ENCODE measurements around the gene C11orf21. TPM values are rescaled to one million over a fixed set of nuclear protein-coding genes. Genes with fewer than 3 reads are reported as not detected.

C11orf21 gene
- total RNA-seq, 1 donor from 2014 or later = 0.29 TPM

- no peaks in the 10 kb centered on the region for H3K9me3 Mint-ChIP-seq
- no peak overlapping the region for H3K27ac Mint-ChIP-seq
- TF ChIP-seq CTCF (IDR thresholded peaks at IDR 0.05; ENCODE audit: unreplicated experiment) = no peak
- peaks cover 58% of the 10 kb centered on the region for H3K27me3 Mint-ChIP-seq (ENCODE audit: low read depth)
- H3K4me1 Mint-ChIP-seq = peaks cover 13% of the 10 kb centered on the region
- no peak for DNase-seq (ENCODE audit: low spot score in 2 of 2, unreplicated experiment in 2 of 2)
- H3K36me3 Mint-ChIP-seq = no peaks in the 10 kb centered on the region
- no peak overlapping the region for H3K4me3 Mint-ChIP-seq
These were observed 35.0 kb downstream of the C11orf21 start for GRCh38 chr11:2266586-2267305.

- Mint-ChIP-seq H3K4me3 (no peak overlapping the region), H3K36me3 (no peaks in the 10 kb centered on the region), H3K9me3 (no peaks in the 10 kb centered on the region), H3K27me3 (ENCODE audit: low read depth) (peaks cover 51% of the 10 kb centered on the region), H3K4me1 (peaks cover 10% of the 10 kb centered on the region), H3K27ac (no peak overlapping the region)
- peak in 1 of 2 experiments; percentile 26 for DNase-seq (ENCODE audit: low spot score in 2 of 2, unreplicated experiment in 2 of 2)
- TF ChIP-seq CTCF (IDR thresholded peaks at IDR 0.05; ENCODE audit: unreplicated experiment) = no peak
These were observed 35.7 kb downstream of the C11orf21 start for GRCh38 chr11:2265854-2266585.

- Mint-ChIP-seq H3K4me1 (peaks cover 10% of the 10 kb centered on the region), H3K9me3 (no peaks in the 10 kb centered on the region), H3K27me3 (ENCODE audit: low read depth) (peaks cover 46% of the 10 kb centered on the region), H3K27ac (no peak overlapping the region), H3K4me3 (no peak overlapping the region), H3K36me3 (no peaks in the 10 kb centered on the region)
- no peak for TF ChIP-seq CTCF (IDR thresholded peaks at IDR 0.05; ENCODE audit: unreplicated experiment)
- no peak for DNase-seq (ENCODE audit: low spot score in 2 of 2, unreplicated experiment in 2 of 2)
These were observed 36.3 kb downstream of the C11orf21 start for GRCh38 chr11:2265396-2265795.

- Mint-ChIP-seq H3K4me3 (no peak overlapping the region), H3K36me3 (no peaks in the 10 kb centered on the region), H3K27ac (no peak overlapping the region), H3K9me3 (no peaks in the 10 kb centered on the region), H3K4me1 (peaks cover 10% of the 10 kb centered on the region), H3K27me3 (ENCODE audit: low read depth) (peaks cover 42% of the 10 kb centered on the region)
- no peak for DNase-seq (ENCODE audit: low spot score in 2 of 2, unreplicated experiment in 2 of 2)
- TF ChIP-seq CTCF (IDR thresholded peaks at IDR 0.05; ENCODE audit: unreplicated experiment) = no peak
These were observed 37.2 kb downstream of the C11orf21 start for GRCh38 chr11:2264366-2265053.

GRCh38 chr11:2263724-2264360, 37.9 kb downstream of the C11orf21 start:
- peak in 1 of 2 experiments; percentile 33 for DNase-seq (ENCODE audit: low spot score in 2 of 2, unreplicated experiment in 2 of 2)
- peaks cover 39% of the 10 kb centered on the region for H3K27me3 Mint-ChIP-seq (ENCODE audit: low read depth)
- H3K9me3 Mint-ChIP-seq = no peaks in the 10 kb centered on the region
- H3K27ac Mint-ChIP-seq = no peak overlapping the region
- TF ChIP-seq CTCF (IDR thresholded peaks at IDR 0.05; ENCODE audit: unreplicated experiment) = no peak
- H3K36me3 Mint-ChIP-seq = no peaks in the 10 kb centered on the region
- H3K4me3 Mint-ChIP-seq = no peak overlapping the region
- H3K4me1 Mint-ChIP-seq = peaks cover 10% of the 10 kb centered on the region
